ENCODE measurements around the gene GPR65.
A peak's percentile ranks its signal among the peaks of the same experiment; 100 is the strongest.

The GPR65 gene, protein sequence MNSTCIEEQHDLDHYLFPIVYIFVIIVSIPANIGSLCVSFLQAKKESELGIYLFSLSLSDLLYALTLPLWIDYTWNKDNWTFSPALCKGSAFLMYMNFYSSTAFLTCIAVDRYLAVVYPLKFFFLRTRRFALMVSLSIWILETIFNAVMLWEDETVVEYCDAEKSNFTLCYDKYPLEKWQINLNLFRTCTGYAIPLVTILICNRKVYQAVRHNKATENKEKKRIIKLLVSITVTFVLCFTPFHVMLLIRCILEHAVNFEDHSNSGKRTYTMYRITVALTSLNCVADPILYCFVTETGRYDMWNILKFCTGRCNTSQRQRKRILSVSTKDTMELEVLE

GRCh38 chr14:88005050-88005481 lies at the start of gene GPR65:
Gene GPR65 (plus strand): TSS chr14:88005135. CDS start chr14:88010848, 5,713 bp downstream.
- DNase-seq (ENCODE audit: low spot score): peak; percentile 83

GRCh38 chr14:87955501-87955900 lies 49.4 kb upstream of the GPR65 start:
- no peak for DNase-seq (ENCODE audit: low spot score)

- no peak for DNase-seq (ENCODE audit: low spot score)
Measured at GRCh38 chr14:87960013-87960787, 44.7 kb upstream of the GPR65 start.

- DNase-seq (ENCODE audit: low spot score): no peak
Measured at GRCh38 chr14:87961246-87961645, 43.7 kb upstream of the GPR65 start.

GRCh38 chr14:87966816-87967215 lies 38.1 kb upstream of the GPR65 start:
- no peak for DNase-seq (ENCODE audit: low spot score)

- DNase-seq (ENCODE audit: low spot score): no peak
Measured at GRCh38 chr14:87967496-87967895, 37.4 kb upstream of the GPR65 start.

DNA sequence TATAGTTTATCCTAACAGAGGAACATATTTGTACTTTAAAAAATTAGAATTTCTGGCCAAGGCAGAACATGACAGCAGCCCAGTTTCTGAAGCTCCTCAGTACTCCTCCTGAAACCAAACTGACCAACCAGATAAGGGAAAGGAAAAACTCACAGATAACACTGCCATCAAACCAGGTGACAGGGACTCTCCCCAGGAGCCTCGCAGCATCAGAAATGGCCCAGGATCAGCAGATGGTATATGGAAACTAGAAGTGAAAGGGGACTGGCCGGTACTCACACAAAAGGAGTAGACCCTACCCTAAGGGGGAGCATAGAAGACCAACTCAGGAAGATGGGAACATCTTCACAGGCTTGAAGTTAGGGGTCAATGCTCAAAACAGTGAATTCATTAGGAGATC lies 33.9 kb upstream of the GPR65 start:
- no peak for DNase-seq (ENCODE audit: low spot score)

DNA sequence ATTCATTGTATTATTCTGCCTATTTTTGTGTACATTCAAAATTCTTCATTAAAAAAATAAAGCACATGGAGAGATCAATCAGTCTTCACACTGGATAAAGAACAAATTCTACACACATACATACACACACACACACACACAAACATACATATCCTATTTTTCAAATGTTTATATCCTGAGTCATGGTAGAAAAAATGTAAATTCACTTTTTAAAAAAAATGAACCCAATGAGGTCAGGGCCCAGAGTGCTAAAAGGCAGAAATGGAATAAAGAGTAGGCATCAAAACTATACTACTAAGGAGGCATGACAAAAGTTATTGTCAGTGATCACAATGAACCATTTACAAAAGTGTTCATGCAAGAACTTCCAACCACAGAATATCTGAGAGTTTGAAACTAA lies 29.3 kb upstream of the GPR65 start:
- DNase-seq (ENCODE audit: low spot score): no peak

- no peak for DNase-seq (ENCODE audit: low spot score)
Measured at GRCh38 chr14:87979689-87980088, 25.2 kb upstream of the GPR65 start.

DNA sequence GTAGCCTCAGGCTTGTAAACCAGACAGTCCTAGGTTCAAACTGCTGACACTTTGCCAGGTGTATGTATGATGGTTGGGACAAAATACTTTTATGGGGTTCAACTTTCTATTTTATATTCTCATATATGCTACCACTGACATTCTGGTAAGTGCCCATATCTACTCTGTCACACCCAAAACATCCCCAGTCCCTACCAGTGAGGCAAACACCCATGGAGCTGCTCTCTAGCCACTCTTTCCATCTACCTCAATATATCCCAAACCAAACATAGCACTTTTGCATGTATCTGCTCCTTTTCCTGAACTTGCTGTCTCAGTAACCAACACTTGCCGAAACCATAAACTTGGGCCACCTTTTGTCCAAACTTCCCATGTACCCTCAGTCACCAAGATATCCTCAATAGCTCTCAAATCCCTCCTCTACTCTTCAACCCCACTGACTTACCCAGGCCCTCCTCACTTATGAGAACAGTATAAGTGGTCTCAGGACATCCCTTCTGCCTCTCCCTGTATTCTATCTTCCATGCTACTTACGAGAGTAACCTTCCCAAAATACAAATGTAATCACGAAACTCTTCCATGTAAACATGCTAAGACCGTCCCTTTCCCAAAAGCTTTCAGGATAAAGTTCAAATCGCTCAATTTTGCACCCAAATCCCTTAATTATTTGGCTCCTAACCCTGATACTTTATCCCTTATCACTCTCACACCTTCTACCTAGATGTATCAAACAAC lies 15.5 kb upstream of the GPR65 start:
- DNase-seq (ENCODE audit: low spot score): no peak

- DNase-seq (ENCODE audit: low spot score): no peak
Measured at GRCh38 chr14:87989956-87990299, 15.0 kb upstream of the GPR65 start.

- no peak for DNase-seq (ENCODE audit: low spot score)
Measured at GRCh38 chr14:87990682-87991081, 14.3 kb upstream of the GPR65 start.

GRCh38 chr14:87992346-87992717 lies 12.6 kb upstream of the GPR65 start:
- DNase-seq (ENCODE audit: low spot score): no peak

DNA sequence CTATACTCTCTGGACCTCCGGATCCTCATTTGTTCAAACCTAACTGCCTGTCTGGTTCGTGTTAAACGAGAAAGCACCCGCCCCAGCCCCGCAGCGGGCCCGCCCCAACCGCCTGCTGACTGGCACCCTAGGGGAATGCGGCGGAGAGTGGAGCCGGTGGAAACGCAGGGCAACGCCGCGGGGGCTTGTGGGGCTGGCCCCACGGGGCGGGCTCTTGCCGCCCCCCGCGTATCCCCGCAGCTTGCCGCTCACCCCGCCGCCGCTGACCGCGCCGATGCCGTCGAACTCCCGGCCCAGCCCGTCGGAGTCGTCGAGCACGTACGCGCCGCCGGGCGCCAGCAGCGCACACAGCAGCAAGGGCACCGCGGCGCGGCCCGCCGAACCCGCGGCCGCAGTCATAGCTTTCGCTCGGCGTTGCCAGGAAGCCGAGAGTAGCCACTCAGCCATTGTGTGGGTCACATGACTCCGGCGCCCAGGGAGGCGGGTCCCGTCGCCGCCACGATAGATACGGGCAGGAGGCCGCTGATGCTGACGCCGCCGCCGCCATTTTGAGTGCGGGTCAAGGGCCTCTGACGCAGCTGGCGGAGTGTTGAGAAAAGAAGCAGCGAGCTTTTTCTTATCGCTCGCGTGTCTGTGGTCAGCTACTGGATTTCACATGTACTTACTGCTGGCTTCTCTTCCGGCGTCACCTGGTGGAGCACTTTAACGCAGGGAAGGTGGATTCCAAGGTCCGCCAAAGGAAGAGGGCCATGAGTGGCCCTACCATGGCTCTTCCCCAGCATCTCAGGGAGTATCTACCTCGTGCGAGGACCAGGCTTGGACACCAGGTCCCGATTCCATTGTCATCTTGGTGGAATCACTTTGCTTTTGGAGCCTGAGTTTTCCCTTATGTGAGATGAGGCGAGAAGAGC lies 12.0 kb upstream of the GPR65 start, which contains the start of gene GALC:
Gene GALC, minus strand, starts transcription at position 465 of the 911 bp plus-strand sequence. Its CDS starts 18 bp downstream, at position 447.
- peak; percentile 96 for DNase-seq (ENCODE audit: low spot score)

GRCh38 chr14:87994974-87995373 lies 10.0 kb upstream of the GPR65 start:
- peak; percentile 81 for DNase-seq (ENCODE audit: low spot score)

GRCh38 chr14:87995500-87996290 lies 9.2 kb upstream of the GPR65 start:
- no peak for DNase-seq (ENCODE audit: low spot score)

- DNase-seq (ENCODE audit: low spot score): no peak
Measured at GRCh38 chr14:87996291-87996592, 8.7 kb upstream of the GPR65 start.

DNA sequence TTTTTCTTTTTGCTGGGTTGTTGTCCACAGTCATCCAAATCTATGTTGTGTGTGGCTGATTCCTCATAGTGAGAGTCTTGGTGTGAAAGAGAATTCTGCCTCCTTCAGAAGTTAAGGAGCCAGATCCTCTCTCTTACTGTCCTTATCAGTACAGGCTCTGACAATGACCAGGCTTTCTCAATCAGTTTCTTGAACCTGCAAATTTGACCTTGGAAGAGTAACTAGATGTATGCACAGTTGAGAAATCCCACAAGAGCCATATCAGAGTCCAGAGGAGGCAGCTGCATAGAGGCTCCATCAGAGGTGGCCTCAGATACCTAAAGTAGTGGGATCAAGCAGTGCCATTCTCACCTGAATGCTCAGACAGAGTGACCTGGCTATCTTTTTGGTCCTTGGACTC lies 6.5 kb upstream of the GPR65 start:
- DNase-seq (ENCODE audit: low spot score): no peak

DNA sequence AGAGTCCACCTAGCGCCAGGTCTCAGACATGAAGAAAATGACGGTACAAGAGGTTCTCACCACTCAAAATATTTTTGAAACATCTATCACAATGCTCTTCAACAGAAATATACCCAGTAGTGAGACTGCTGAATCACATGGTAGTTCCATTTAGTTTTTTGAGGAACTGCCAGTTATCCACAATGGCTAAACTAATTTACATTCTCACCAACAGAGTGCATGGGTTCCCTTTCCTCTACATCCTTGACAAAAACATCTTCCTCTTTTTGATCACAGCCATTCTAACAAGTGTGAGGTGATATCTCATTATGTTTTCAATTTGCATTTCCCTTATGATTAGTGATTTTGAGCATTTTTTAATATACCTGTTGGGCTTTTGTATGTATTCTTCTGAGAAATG lies 5.7 kb upstream of the GPR65 start:
- DNase-seq (ENCODE audit: low spot score): no peak

- no peak for DNase-seq (ENCODE audit: low spot score)
Measured at GRCh38 chr14:88002421-88003075, 2.4 kb upstream of the GPR65 start.

- DNase-seq (ENCODE audit: low spot score): no peak
Measured at GRCh38 chr14:88003425-88003824, 1.5 kb upstream of the GPR65 start.

Data from activated CD4-positive, alpha-beta T cell treated with anti-CD3 and anti-CD28 coated beads, Interleukin-2, Interleukin-4, amounts not matched to agents 100 ng/mL and 50 ng/mL, durations not matched to agents 16 hours and 8 hours (primary cell).